HepG2 (cell line): ENCODE data around the gene TTC19. TPM values are rescaled to one million over a fixed set of nuclear protein-coding genes. Genes with fewer than 3 reads are reported as not detected.

Experiments used
- ESRRA ChIP-seq: sonication (generic); formaldehyde crosslinking; IDR thresholded peaks from 2 replicates; pipeline ENCODE4 v1.5.1; 2020; ENCODE audit warnings: mild to moderate bottlenecking, low read depth, missing genetic modification reagents
- ETV6 ChIP-seq: sonication (generic); formaldehyde crosslinking; conservative IDR thresholded peaks from 2 replicates; pipeline ENCODE4 v1.4.0; 2020; ENCODE audit warnings: missing genetic modification reagents
- IRX3 ChIP-seq: sonication (generic); formaldehyde crosslinking; IDR thresholded peaks from 2 replicates; pipeline ENCODE4 v1.8.1; 2023; ENCODE audit warnings: mild to moderate bottlenecking, low read depth, missing genetic modification reagents, borderline replicate concordance
- KLF9 ChIP-seq: IDR thresholded peaks from 2 replicates; pipeline ENCODE4 v1.6.1; 2016; ENCODE audit warnings: low read depth
- MIXL1 ChIP-seq: IDR thresholded peaks from 2 replicates; pipeline ENCODE4 v1.6.1; 2016
- MZF1 ChIP-seq: sonication (generic); formaldehyde crosslinking; IDR thresholded peaks from 2 replicates; pipeline ENCODE4 v1.8.1; 2023; ENCODE audit warnings: mild to moderate bottlenecking, missing genetic modification reagents, borderline replicate concordance
- RXRB ChIP-seq: IDR thresholded peaks from 2 replicates; pipeline ENCODE4 v1.6.1; 2016; ENCODE audit warnings: borderline replicate concordance, missing genetic modification reagents, missing compliant biosample characterization
- ZFP62 ChIP-seq: sonication (generic); formaldehyde crosslinking; IDR thresholded peaks from 2 replicates; pipeline ENCODE4 v1.4.0; 2020; ENCODE audit warnings: missing genetic modification reagents
- ZNF350 ChIP-seq: sonication (generic); formaldehyde crosslinking; IDR thresholded peaks from 2 replicates; pipeline ENCODE4 v1.4.0; 2020; ENCODE audit warnings: mild to moderate bottlenecking, low read depth, missing genetic modification reagents, borderline replicate concordance
- ZNF792 ChIP-seq: IDR thresholded peaks from 2 replicates; pipeline ENCODE4 v1.6.1; 2016
- polyA plus RNA-seq, 8 experiments: library from polyadenylated mRNA; depleted of rRNA in 3 of 8; stranded (reverse) in 7 of 8; unstranded in 1 of 8; fragments of >200 nt; fragmentation: Illumina TruSeq in 4 of 8; extraction: Trizol in 4 of 8; gene quantifications; 2 replicates each; pipeline versions ENCODE4 v1.2.1 to v1.2.3, GENCODE V29; 2011 to 2016; ENCODE audit warnings: low read depth in 4 of 8, missing spikeins in 1 of 8, mixed read lengths in 1 of 8; ENCODE audit not compliant: insufficient read depth in 1 of 8
- total RNA-seq, 5 experiments: library from RNA; depleted of rRNA; stranded (reverse); fragments of >200 nt; fragmentation: Illumina TruSeq; extraction: Trizol; gene quantifications; 2 replicates each; pipeline ENCODE4 v1.2.3, GENCODE V29; 2016; ENCODE audit warnings: low read depth in 1 of 5
- TF ChIP-seq, protein P1 (sequence below): sonication (generic); formaldehyde crosslinking; IDR thresholded peaks from 2 replicates; pipeline ENCODE4 v1.5.1; 2020; ENCODE audit warnings: mild to moderate bottlenecking, missing genetic modification reagents, borderline replicate concordance
- TF ChIP-seq, protein P2 (sequence below): sonication (generic); formaldehyde crosslinking; IDR thresholded peaks from 2 replicates; pipeline ENCODE4 v1.8.0; 2022; ENCODE audit warnings: missing genetic modification reagents, mild to moderate bottlenecking, moderate library complexity, borderline replicate concordance
- TF ChIP-seq, protein P3 (sequence below): sonication (generic); formaldehyde crosslinking; IDR thresholded peaks from 2 replicates; pipeline ENCODE4 v1.4.0; 2020; ENCODE audit warnings: missing genetic modification reagents, mild to moderate bottlenecking, borderline replicate concordance
- TF ChIP-seq, protein P4 (sequence below): sonication (generic); formaldehyde crosslinking; IDR thresholded peaks from 2 replicates; pipeline ENCODE4 v1.4.0; 2020; ENCODE audit warnings: mild to moderate bottlenecking, missing genetic modification reagents
- TF ChIP-seq, protein P5 (sequence below): sonication (generic); formaldehyde crosslinking; IDR thresholded peaks from 2 replicates; pipeline ENCODE4 v1.4.0; 2020; ENCODE audit warnings: missing genetic modification reagents
- TF ChIP-seq, protein P6 (sequence below): sonication (generic); formaldehyde crosslinking; IDR thresholded peaks from 2 replicates; pipeline ENCODE4 v1.5.0; 2020; ENCODE audit warnings: mild to moderate bottlenecking, missing genetic modification reagents

The TTC19 gene
- total and polyA plus RNA-seq, 2 of the 13 experiments (the other 11 are each of a cell fraction or from before 2014, with no cell fraction given) = 4.4 to 24.3 TPM

DNA sequence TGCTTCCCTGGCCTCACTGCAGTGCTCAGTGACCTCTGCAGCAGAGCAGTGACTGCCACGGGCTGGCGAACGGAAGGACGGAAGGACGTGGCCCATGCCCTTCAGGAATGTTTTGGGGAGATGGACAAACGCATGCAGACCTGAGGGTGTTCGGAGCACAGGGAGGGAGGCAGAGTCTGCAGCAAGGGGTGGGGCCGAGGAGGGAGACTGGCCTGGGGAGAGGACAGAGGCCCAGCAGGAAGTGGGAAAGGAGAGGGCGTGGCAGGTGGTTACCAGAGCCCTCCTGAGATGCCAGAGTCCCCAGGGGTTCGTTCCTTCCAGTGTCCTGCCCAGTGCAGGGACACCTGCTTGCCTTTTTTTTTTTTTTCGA, 32.8 kb upstream of the TTC19 start (continued):
- no peak for TF ChIP-seq IRX3
- peak; percentile 32; the same call in 1 of the 2 replicates for TF ChIP-seq ESRRA (CRISPR knock-in tag)
- TF ChIP-seq, protein P1, sequence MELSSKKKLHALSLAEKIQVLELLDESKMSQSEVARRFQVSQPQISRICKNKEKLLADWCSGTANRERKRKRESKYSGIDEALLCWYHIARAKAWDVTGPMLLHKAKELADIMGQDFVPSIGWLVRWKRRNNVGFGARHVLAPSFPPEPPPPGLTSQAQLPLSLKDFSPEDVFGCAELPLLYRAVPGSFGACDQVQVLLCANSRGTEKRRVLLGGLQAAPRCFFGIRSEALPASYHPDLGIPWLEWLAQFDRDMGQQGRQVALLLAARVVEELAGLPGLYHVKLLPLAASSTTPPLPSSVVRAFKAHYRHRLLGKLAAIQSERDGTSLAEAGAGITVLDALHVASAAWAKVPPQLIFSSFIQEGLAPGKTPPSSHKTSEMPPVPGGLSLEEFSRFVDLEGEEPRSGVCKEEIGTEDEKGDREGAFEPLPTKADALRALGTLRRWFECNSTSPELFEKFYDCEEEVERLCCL (CRISPR knock-in tag) = no peak
- TF ChIP-seq, protein P2, sequence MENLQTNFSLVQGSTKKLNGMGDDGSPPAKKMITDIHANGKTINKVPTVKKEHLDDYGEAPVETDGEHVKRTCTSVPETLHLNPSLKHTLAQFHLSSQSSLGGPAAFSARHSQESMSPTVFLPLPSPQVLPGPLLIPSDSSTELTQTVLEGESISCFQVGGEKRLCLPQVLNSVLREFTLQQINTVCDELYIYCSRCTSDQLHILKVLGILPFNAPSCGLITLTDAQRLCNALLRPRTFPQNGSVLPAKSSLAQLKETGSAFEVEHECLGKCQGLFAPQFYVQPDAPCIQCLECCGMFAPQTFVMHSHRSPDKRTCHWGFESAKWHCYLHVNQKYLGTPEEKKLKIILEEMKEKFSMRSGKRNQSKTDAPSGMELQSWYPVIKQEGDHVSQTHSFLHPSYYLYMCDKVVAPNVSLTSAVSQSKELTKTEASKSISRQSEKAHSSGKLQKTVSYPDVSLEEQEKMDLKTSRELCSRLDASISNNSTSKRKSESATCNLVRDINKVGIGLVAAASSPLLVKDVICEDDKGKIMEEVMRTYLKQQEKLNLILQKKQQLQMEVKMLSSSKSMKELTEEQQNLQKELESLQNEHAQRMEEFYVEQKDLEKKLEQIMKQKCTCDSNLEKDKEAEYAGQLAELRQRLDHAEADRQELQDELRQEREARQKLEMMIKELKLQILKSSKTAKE = 0 out of 2 replicates have a peak, but pooled peaks have one; percentile 42
- no peak for TF ChIP-seq MZF1 (CRISPR knock-in tag)
- TF ChIP-seq, protein P3, sequence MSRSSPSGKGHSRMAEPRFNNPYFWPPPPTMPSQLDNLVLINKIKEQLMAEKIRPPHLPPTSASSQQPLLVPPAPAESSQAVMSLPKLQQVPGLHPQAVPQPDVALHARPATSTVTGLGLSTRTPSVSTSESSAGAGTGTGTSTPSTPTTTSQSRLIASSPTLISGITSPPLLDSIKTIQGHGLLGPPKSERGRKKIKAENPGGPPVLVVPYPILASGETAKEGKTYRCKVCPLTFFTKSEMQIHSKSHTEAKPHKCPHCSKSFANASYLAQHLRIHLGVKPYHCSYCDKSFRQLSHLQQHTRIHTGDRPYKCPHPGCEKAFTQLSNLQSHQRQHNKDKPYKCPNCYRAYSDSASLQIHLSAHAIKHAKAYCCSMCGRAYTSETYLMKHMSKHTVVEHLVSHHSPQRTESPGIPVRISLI (CRISPR knock-in tag) = no peak
- no peak for TF ChIP-seq ETV6 (CRISPR knock-in tag)
- TF ChIP-seq, protein P4, sequence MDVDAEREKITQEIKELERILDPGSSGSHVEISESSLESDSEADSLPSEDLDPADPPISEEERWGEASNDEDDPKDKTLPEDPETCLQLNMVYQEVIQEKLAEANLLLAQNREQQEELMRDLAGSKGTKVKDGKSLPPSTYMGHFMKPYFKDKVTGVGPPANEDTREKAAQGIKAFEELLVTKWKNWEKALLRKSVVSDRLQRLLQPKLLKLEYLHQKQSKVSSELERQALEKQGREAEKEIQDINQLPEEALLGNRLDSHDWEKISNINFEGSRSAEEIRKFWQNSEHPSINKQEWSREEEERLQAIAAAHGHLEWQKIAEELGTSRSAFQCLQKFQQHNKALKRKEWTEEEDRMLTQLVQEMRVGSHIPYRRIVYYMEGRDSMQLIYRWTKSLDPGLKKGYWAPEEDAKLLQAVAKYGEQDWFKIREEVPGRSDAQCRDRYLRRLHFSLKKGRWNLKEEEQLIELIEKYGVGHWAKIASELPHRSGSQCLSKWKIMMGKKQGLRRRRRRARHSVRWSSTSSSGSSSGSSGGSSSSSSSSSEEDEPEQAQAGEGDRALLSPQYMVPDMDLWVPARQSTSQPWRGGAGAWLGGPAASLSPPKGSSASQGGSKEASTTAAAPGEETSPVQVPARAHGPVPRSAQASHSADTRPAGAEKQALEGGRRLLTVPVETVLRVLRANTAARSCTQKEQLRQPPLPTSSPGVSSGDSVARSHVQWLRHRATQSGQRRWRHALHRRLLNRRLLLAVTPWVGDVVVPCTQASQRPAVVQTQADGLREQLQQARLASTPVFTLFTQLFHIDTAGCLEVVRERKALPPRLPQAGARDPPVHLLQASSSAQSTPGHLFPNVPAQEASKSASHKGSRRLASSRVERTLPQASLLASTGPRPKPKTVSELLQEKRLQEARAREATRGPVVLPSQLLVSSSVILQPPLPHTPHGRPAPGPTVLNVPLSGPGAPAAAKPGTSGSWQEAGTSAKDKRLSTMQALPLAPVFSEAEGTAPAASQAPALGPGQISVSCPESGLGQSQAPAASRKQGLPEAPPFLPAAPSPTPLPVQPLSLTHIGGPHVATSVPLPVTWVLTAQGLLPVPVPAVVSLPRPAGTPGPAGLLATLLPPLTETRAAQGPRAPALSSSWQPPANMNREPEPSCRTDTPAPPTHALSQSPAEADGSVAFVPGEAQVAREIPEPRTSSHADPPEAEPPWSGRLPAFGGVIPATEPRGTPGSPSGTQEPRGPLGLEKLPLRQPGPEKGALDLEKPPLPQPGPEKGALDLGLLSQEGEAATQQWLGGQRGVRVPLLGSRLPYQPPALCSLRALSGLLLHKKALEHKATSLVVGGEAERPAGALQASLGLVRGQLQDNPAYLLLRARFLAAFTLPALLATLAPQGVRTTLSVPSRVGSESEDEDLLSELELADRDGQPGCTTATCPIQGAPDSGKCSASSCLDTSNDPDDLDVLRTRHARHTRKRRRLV = no peak
- peak; percentile 28; the same call in 1 of the 2 replicates for TF ChIP-seq KLF9 (CRISPR knock-in tag)
- TF ChIP-seq, protein P5, sequence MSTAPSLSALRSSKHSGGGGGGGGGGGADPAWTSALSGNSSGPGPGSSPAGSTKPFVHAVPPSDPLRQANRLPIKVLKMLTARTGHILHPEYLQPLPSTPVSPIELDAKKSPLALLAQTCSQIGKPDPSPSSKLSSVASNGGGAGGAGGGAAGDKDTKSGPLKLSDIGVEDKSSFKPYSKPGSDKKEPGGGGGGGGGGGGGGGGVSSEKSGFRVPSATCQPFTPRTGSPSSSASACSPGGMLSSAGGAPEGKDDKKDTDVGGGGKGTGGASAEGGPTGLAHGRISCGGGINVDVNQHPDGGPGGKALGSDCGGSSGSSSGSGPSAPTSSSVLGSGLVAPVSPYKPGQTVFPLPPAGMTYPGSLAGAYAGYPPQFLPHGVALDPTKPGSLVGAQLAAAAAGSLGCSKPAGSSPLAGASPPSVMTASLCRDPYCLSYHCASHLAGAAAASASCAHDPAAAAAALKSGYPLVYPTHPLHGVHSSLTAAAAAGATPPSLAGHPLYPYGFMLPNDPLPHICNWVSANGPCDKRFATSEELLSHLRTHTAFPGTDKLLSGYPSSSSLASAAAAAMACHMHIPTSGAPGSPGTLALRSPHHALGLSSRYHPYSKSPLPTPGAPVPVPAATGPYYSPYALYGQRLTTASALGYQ = no peak
- TF ChIP-seq ZNF792 (CRISPR knock-in tag) = no peak
- TF ChIP-seq MIXL1 = no peak
- TF ChIP-seq ZFP62 (CRISPR knock-in tag) = no peak
- TF ChIP-seq RXRB (CRISPR knock-in tag) = no peak
- TF ChIP-seq, protein P6, sequence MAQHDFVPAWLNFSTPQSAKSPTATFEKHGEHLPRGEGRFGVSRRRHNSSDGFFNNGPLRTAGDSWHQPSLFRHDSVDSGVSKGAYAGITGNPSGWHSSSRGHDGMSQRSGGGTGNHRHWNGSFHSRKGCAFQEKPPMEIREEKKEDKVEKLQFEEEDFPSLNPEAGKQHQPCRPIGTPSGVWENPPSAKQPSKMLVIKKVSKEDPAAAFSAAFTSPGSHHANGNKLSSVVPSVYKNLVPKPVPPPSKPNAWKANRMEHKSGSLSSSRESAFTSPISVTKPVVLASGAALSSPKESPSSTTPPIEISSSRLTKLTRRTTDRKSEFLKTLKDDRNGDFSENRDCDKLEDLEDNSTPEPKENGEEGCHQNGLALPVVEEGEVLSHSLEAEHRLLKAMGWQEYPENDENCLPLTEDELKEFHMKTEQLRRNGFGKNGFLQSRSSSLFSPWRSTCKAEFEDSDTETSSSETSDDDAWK = no peak
- peak; percentile 30; the same call in 1 of the 2 replicates for TF ChIP-seq ZNF350 (CRISPR knock-in tag)
